ENCODE measurements around the gene RAB4A. TPM values are rescaled to one million over a fixed set of nuclear protein-coding genes. Genes with fewer than 3 reads are reported as not detected.
A peak's percentile ranks its signal among the peaks of the same experiment; 100 is the strongest.

RAB4A gene
- total and polyA plus RNA-seq, 2 of the 4 experiments (the other 2 are of a cell fraction) = 25.6 to 26.2 TPM

- H4K20me1 ChIP-seq (ENCODE audit: insufficient read depth, low read length) = peaks cover 36% of the 10 kb centered on the region
Observed at GRCh38 chr1:229272164-229273158, 1.6 kb downstream of the RAB4A start.

More at GRCh38 chr1:229272164-229273158, 1.6 kb downstream of the RAB4A start:
- ChIA-PET POLR2A (ENCODE audit: unreplicated experiment) (no interaction called here), CTCF (interaction anchor here (0.6 kb wide), 1 partner anchor 39 kb away, joined by 3 read pairs; no protein-coding TSS in a partner anchor)
- 49% methylated on average over 10 of the region's 11 CpGs; no CpG with 5 or more reads in 1 of the 2 experiments for WGBS, 2 experiments (ENCODE audit: extremely low coverage in 2 of 2, insufficient read length in 1 of 2)
- Histone ChIP-seq H2BK5ac (ENCODE audit: low read depth, low read length, poor library complexity, severe bottlenecking) (peak overlapping the region; percentile 44), H2BK120ac (ENCODE audit: low read depth, low read length) (no peak overlapping the region), H3K14ac (replicated peaks; ENCODE audit: low read depth, low read length) (peak overlapping the region; percentile 69), H3K4ac (ENCODE audit: low read depth, low read length) (peak overlapping the region; percentile 2), H2BK15ac (ENCODE audit: low read depth, low read length) (no peak overlapping the region), H3K27me3 (ENCODE audit: control insufficient read depth, insufficient read depth, low read length) (no peaks in the 10 kb centered on the region), H3K36me3 (ENCODE audit: control insufficient read depth, insufficient read depth, low read length) (no peaks in the 10 kb centered on the region), H2AK9ac (replicated peaks; ENCODE audit: low read depth, low read length, poor library complexity) (peak overlapping the region; percentile 38), H2BK20ac (ENCODE audit: low read depth, low read length) (no peak overlapping the region), H3K27ac (ENCODE audit: insufficient read depth, low read length) (peak overlapping the region; percentile 9; the same call in 1 of the 2 replicates), H3K4me2 (ENCODE audit: low read depth, low read length) (peak overlapping the region; percentile 90), H3K56ac (ENCODE audit: extremely low read depth, insufficient read depth, low read length) (peak overlapping the region; percentile 46; the same call in 1 of the 2 replicates), H3K9me1 (ENCODE audit: insufficient read depth, low read length) (peaks cover 10% of the 10 kb centered on the region), H3K9ac (ENCODE audit: low read depth, low read length) (peak overlapping the region; percentile 85), H3K79me1 (ENCODE audit: low read depth in 1 of 2, low read length in 2 of 2) (peaks cover 24 to 54% of the 10 kb centered on the region in 2 experiments), H3K9me3 (ENCODE audit: control insufficient read depth, insufficient read depth, low read length) (0 out of 2 replicates have a peak, but pooled peaks cover 2% of the 10 kb centered on the region), H3K18ac (ENCODE audit: low read depth, low read length) (no peak overlapping the region), H3K4me3 (ENCODE audit: insufficient read depth, low read depth, low read length) (peak overlapping the region; percentile 87), H2AFZ (replicated peaks; ENCODE audit: low read length, poor library complexity) (no peak overlapping the region), H4K5ac (ENCODE audit: low read depth, low read length) (no peak overlapping the region), H3K23ac (ENCODE audit: low read depth, low read length) (peak overlapping the region; percentile 88), H3K4me1 (ENCODE audit: control insufficient read depth, insufficient read depth, low read length) (peaks cover 12% of the 10 kb centered on the region), H4K91ac (ENCODE audit: insufficient read depth, low read depth, low read length) (no peak overlapping the region), H4K8ac (ENCODE audit: low read depth in 2 of 2, low read length in 2 of 2) (peak overlapping the region in 1 of 2 experiments; percentile 4; a peak in 1 of 4 replicates), H2AK5ac (ENCODE audit: low read depth, low read length) (peak overlapping the region; percentile 54)
- no peak for DNase-seq
- peak; percentile 18; the same call in 1 of the 2 replicates for ATAC-seq (ENCODE audit: low read depth)
- dilution Hi-C loops (cut with HindIII; ENCODE audit: low sequenced_read_pairs, unreplicated experiment) = loop anchor here (25.0 kb wide), 1 partner anchor 215 kb away; no protein-coding TSS in a partner anchor
- intact Hi-C loops (cut with micrococcal nuclease) = loop anchor here (2.0 to 5.0 kb wide), 3 partner anchors 45 to 170 kb away; no protein-coding TSS in a partner anchor
- BruUV-seq (replicated peaks) = no TSS peak
- no peak for TF ChIP-seq SMC3 (IDR thresholded peaks at IDR 0.05; ENCODE audit: low read depth, low read length)
- in situ Hi-C loops (cut with MboI; ENCODE audit: low sequenced_read_pairs) = loop anchor here (25.0 kb wide), 1 partner anchor 1040 kb away; no protein-coding TSS in a partner anchor

Data from IMR-90 (cell line).